ENCODE data around the gene B4GALNT4.

DNA sequence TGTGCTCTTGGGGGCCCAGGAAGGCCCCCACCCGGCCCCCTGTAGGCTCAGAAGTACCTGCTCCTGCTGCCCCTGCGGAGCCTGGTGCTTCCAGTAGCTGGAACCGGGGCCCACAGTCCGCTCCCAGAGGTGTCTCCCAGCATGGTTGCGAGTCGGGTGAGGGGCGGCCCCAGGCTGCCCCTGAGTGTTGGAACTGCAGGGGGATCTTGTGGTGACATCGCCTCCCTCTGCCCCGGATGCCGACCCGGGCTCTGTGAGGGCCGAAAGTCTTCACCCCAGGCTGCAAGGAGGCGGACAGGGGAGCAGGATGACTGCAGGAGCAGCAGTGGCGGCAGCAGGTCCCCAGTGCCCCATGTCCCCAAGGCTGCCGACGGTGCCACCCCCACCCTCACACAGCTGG is 15.2 kb downstream of the B4GALNT4 start:
- no peak for TF ChIP-seq GATA2 (IDR thresholded peaks at IDR 0.05; ENCODE audit: low read depth, low read length)
- TF ChIP-seq GATA3 (IDR thresholded peaks at IDR 0.05; ENCODE audit: low read depth, low read length): no peak

Data from SH-SY5Y (cell line).